Activated T-helper 1 cell treated with anti-CD3 and anti-CD28 coated beads, Interleukin-12 subunit alpha, Interleukin-12 subunit beta, Interleukin-2, Interleukin-4 antibody, amounts not matched to agents 30 ng/mL and 10 ng/mL and 1 ng/mL, durations not matched to agents 14 hours and 24 hours and 36 hours (primary cell): ENCODE measurements around the gene KCND3. TPM values are rescaled to one million over a fixed set of nuclear protein-coding genes. Genes with fewer than 3 reads are reported as not detected.

Source experiments
- DNase-seq: peaks from one replicate; pipeline ENCODE4 v3.0.0; 2021; ENCODE audit warnings: low spot score
- H3K27ac Mint-ChIP-seq: one replicate; pipeline ENCODE4 v1.8.0; 2021; ENCODE audit warnings: mild to moderate bottlenecking, mixed read lengths
- H3K27me3 Mint-ChIP-seq: one replicate; pipeline ENCODE4 v1.8.0; 2022; ENCODE audit warnings: mild to moderate bottlenecking, moderate library complexity, mixed read lengths; ENCODE audit not compliant: insufficient read depth
- H3K36me3 Mint-ChIP-seq: one replicate; pipeline ENCODE4 v1.8.0; 2021; ENCODE audit warnings: low read depth, mixed read lengths
- H3K4me1 Mint-ChIP-seq: one replicate; pipeline ENCODE4 v1.8.0; 2021; ENCODE audit warnings: low read depth, mixed read lengths
- H3K4me3 Mint-ChIP-seq: one replicate; pipeline ENCODE4 v1.8.0; 2021; ENCODE audit warnings: mild to moderate bottlenecking, moderate library complexity, mixed read lengths
- H3K9me3 Mint-ChIP-seq: one replicate; pipeline ENCODE4 v1.8.0; 2021; ENCODE audit warnings: mixed read lengths
- intact Hi-C: fragments of 100-400 bp; cut with micrococcal nuclease; formaldehyde crosslinking; loops from one replicate; pipeline ENCODE4 v1.15.1; 2024
- total RNA-seq: library from RNA; stranded (reverse); gene quantifications from 2 replicates; pipeline ENCODE4 v1.2.3, GENCODE V29; 2022

The KCND3 gene
- total RNA-seq, 1 donor from 2014 or later: not detected

- intact Hi-C loops: no loop called here
- DNase-seq: no peak
- no peaks in the 10 kb centered on the region for H3K4me1 Mint-ChIP-seq
These were observed 45.4 kb downstream of the KCND3 start for GRCh38 chr1:111943846-111944749.

GRCh38 chr1:111943066-111943465, 46.4 kb downstream of the KCND3 start:
- intact Hi-C loops: no loop called here
- Mint-ChIP-seq H3K4me1 (no peaks in the 10 kb centered on the region), H3K36me3 (no peaks in the 10 kb centered on the region), H3K27me3 (peaks cover 4% of the 10 kb centered on the region), H3K27ac (no peak overlapping the region), H3K9me3 (no peaks in the 10 kb centered on the region), H3K4me3 (no peak overlapping the region)
- no peak for DNase-seq

More at GRCh38 chr1:111943846-111944749, 45.4 kb downstream of the KCND3 start:
- Mint-ChIP-seq H3K36me3 (no peaks in the 10 kb centered on the region), H3K27ac (no peak overlapping the region), H3K27me3 (peaks cover 6% of the 10 kb centered on the region), H3K4me3 (no peak overlapping the region), H3K9me3 (no peaks in the 10 kb centered on the region)

GRCh38 chr1:111938536-111938935, 50.9 kb downstream of the KCND3 start:
- Mint-ChIP-seq H3K9me3 (no peaks in the 10 kb centered on the region), H3K4me1 (no peaks in the 10 kb centered on the region), H3K27me3 (no peaks in the 10 kb centered on the region), H3K27ac (no peak overlapping the region), H3K36me3 (no peaks in the 10 kb centered on the region), H3K4me3 (no peak overlapping the region)
- DNase-seq: no peak
- intact Hi-C loops: no loop called here

- Mint-ChIP-seq H3K36me3 (no peaks in the 10 kb centered on the region), H3K4me3 (no peak overlapping the region), H3K27ac (no peak overlapping the region), H3K9me3 (no peaks in the 10 kb centered on the region), H3K4me1 (no peaks in the 10 kb centered on the region), H3K27me3 (no peaks in the 10 kb centered on the region)
- no peak for DNase-seq
- intact Hi-C loops: no loop called here
These were observed 51.3 kb downstream of the KCND3 start for GRCh38 chr1:111938123-111938522.

GRCh38 chr1:111937147-111937725, 52.2 kb downstream of the KCND3 start:
- no peak for DNase-seq
- Mint-ChIP-seq H3K36me3 (no peaks in the 10 kb centered on the region), H3K9me3 (no peaks in the 10 kb centered on the region), H3K4me1 (no peaks in the 10 kb centered on the region), H3K27me3 (no peaks in the 10 kb centered on the region), H3K27ac (no peak overlapping the region), H3K4me3 (no peak overlapping the region)
- intact Hi-C loops: no loop called here

- Mint-ChIP-seq H3K4me3 (no peak overlapping the region), H3K36me3 (no peaks in the 10 kb centered on the region), H3K27me3 (no peaks in the 10 kb centered on the region), H3K4me1 (no peaks in the 10 kb centered on the region), H3K9me3 (no peaks in the 10 kb centered on the region), H3K27ac (no peak overlapping the region)
- DNase-seq: no peak
- intact Hi-C loops: no loop called here
These were observed 55.2 kb downstream of the KCND3 start for GRCh38 chr1:111934106-111934852.

GRCh38 chr1:111930356-111930755, 59.1 kb downstream of the KCND3 start:
- Mint-ChIP-seq H3K27ac (no peak overlapping the region), H3K4me1 (no peaks in the 10 kb centered on the region), H3K9me3 (no peaks in the 10 kb centered on the region), H3K36me3 (no peaks in the 10 kb centered on the region), H3K27me3 (peaks cover 2% of the 10 kb centered on the region), H3K4me3 (no peak overlapping the region)
- no peak for DNase-seq
- intact Hi-C loops: no loop called here

GRCh38 chr1:111928531-111928930, 60.9 kb downstream of the KCND3 start:
- Mint-ChIP-seq H3K27ac (no peak overlapping the region), H3K36me3 (no peaks in the 10 kb centered on the region), H3K4me3 (no peak overlapping the region), H3K4me1 (no peaks in the 10 kb centered on the region), H3K9me3 (no peaks in the 10 kb centered on the region), H3K27me3 (peaks cover 5% of the 10 kb centered on the region)
- intact Hi-C loops: no loop called here
- no peak for DNase-seq

- Mint-ChIP-seq H3K27me3 (peaks cover 5% of the 10 kb centered on the region), H3K4me3 (no peak overlapping the region), H3K9me3 (no peaks in the 10 kb centered on the region)
These were observed 61.8 kb downstream of the KCND3 start for GRCh38 chr1:111927652-111928051.

GRCh38 chr1:111924786-111925185, 64.7 kb downstream of the KCND3 start:
- Mint-ChIP-seq H3K27ac (no peak overlapping the region), H3K27me3 (peaks cover 10% of the 10 kb centered on the region), H3K4me1 (no peaks in the 10 kb centered on the region), H3K36me3 (no peaks in the 10 kb centered on the region), H3K4me3 (no peak overlapping the region), H3K9me3 (no peaks in the 10 kb centered on the region)
- intact Hi-C loops: no loop called here
- no peak for DNase-seq

More at GRCh38 chr1:111927652-111928051, 61.8 kb downstream of the KCND3 start:
- no peaks in the 10 kb centered on the region for H3K4me1 Mint-ChIP-seq
- DNase-seq: no peak
- no peaks in the 10 kb centered on the region for H3K36me3 Mint-ChIP-seq
- intact Hi-C loops: no loop called here
- H3K27ac Mint-ChIP-seq: peak overlapping the region; percentile 74

GRCh38 chr1:111923766-111924165, 65.7 kb downstream of the KCND3 start:
- intact Hi-C loops: no loop called here
- Mint-ChIP-seq H3K4me3 (no peak overlapping the region), H3K36me3 (no peaks in the 10 kb centered on the region)

GRCh38 chr1:111921948-111922347, 67.5 kb downstream of the KCND3 start:
- no peak overlapping the region for H3K4me3 Mint-ChIP-seq
- H3K36me3 Mint-ChIP-seq: no peaks in the 10 kb centered on the region
- peaks cover 14% of the 10 kb centered on the region for H3K27me3 Mint-ChIP-seq
- intact Hi-C loops: no loop called here
- H3K27ac Mint-ChIP-seq: no peak overlapping the region
- H3K9me3 Mint-ChIP-seq: no peaks in the 10 kb centered on the region
- no peaks in the 10 kb centered on the region for H3K4me1 Mint-ChIP-seq
- DNase-seq: no peak

More at GRCh38 chr1:111923766-111924165, 65.7 kb downstream of the KCND3 start:
- H3K9me3 Mint-ChIP-seq: no peaks in the 10 kb centered on the region
- H3K27me3 Mint-ChIP-seq: peaks cover 13% of the 10 kb centered on the region
- DNase-seq: no peak
- no peak overlapping the region for H3K27ac Mint-ChIP-seq
- H3K4me1 Mint-ChIP-seq: no peaks in the 10 kb centered on the region
